NCI-H1092 treated with DMSO at 0.1 percent for 48 hours (cell line): ENCODE measurements around the gene MKRN2.
"Not testable (repeated sequence)": the region's sequence is repeated elsewhere in the genome, so short reads cannot be mapped to it uniquely, and the experiment has no call there.

Experiments
- DNase-seq: peaks from one replicate; lab custom pipeline; 2025; lab: John Stamatoyannopoulos, UW

Gene MKRN2

GRCh38 chr3:12556690-12557472 is at the start of gene MKRN2:
MKRN2 (plus strand) TSS chr3:12557087; CDS start chr3:12557151, 64 bp downstream.
- DNase-seq = peak; percentile 76

GRCh38 chr3:12507591-12508281 is 49.2 kb upstream of the MKRN2 start:
- no peak for DNase-seq

- DNase-seq = no peak
These were observed 48.6 kb upstream of the MKRN2 start for GRCh38 chr3:12508291-12508700.

- DNase-seq = no peak
These were observed 47.4 kb upstream of the MKRN2 start for GRCh38 chr3:12509466-12509865.

GRCh38 chr3:12512534-12513118 is 44.3 kb upstream of the MKRN2 start:
- DNase-seq = no peak

- no peak for DNase-seq
These were observed 43.0 kb upstream of the MKRN2 start for GRCh38 chr3:12513694-12514446.

- DNase-seq = no peak
These were observed 41.3 kb upstream of the MKRN2 start for GRCh38 chr3:12515631-12516030.

- DNase-seq = no peak
These were observed 40.0 kb upstream of the MKRN2 start for GRCh38 chr3:12516873-12517272.

GRCh38 chr3:12518261-12519028 is 38.4 kb upstream of the MKRN2 start:
- no peak for DNase-seq

GRCh38 chr3:12521010-12521409 is 35.9 kb upstream of the MKRN2 start:
- DNase-seq = no peak

GRCh38 chr3:12522721-12523120 is 34.2 kb upstream of the MKRN2 start:
- no peak for DNase-seq

- DNase-seq = no peak
These were observed 29.1 kb upstream of the MKRN2 start for GRCh38 chr3:12527757-12528143.

- no peak for DNase-seq
These were observed 24.7 kb upstream of the MKRN2 start for GRCh38 chr3:12532182-12532581.

- DNase-seq = no peak
These were observed 20.5 kb upstream of the MKRN2 start for GRCh38 chr3:12536423-12536822.

GRCh38 chr3:12541625-12542024 is 15.3 kb upstream of the MKRN2 start:
- no peak for DNase-seq

GRCh38 chr3:12543497-12543896 is 13.4 kb upstream of the MKRN2 start:
- DNase-seq = not testable (repeated sequence)

- DNase-seq = no peak
These were observed 12.0 kb upstream of the MKRN2 start for GRCh38 chr3:12544652-12545472.

GRCh38 chr3:12545473-12545791 is 11.5 kb upstream of the MKRN2 start, which contains the start of gene MKRN2OS:
MKRN2OS (minus strand) TSS chr3:12545499; CDS start chr3:12545464, 35 bp downstream.
- DNase-seq = no peak

GRCh38 chr3:12549971-12550760 is 6.7 kb upstream of the MKRN2 start:
- no peak for DNase-seq

GRCh38 chr3:12553921-12554391 is 2.9 kb upstream of the MKRN2 start:
- DNase-seq = peak; percentile 78
